Esophagus squamous epithelium (tissue), 5 donors: ENCODE data around the gene TOP2A. TPM values are rescaled to one million over a fixed set of nuclear protein-coding genes. Genes with fewer than 3 reads are reported as not detected.
A peak's percentile ranks its signal among the peaks of the same experiment; 100 is the strongest.

Experiments used
- DNase-seq: peaks from one replicate; lab custom pipeline; 2025; lab: John Stamatoyannopoulos, UW
- H3K27ac ChIP-seq, 4 donors: fragments of 200-600 bp; sonication (generic); one replicate each; pipeline ENCODE4 v1.5.1; 2016 to 2019; ENCODE audit warnings: mild to moderate bottlenecking in 1 of 4
- H3K27me3 ChIP-seq, 4 donors: fragments of 200-600 bp; sonication (generic); 1 replicate in 3 of 4; 2 replicates in 1 of 4; pipeline versions ENCODE4 v1.5.1 to v1.6.0; 2017 to 2021; ENCODE audit warnings: antibody characterized with exemption in 1 of 4
- H3K36me3 ChIP-seq, 3 donors: fragments of 200-600 bp; sonication (generic); one replicate each; pipeline ENCODE4 v1.5.1; 2016 to 2019
- H3K4me1 ChIP-seq, 3 donors: fragments of 200-600 bp; sonication (generic); one replicate each; pipeline ENCODE4 v1.5.1; 2017 to 2019
- H3K4me3 ChIP-seq, 4 donors: fragments of 200-600 bp; sonication (generic); 1 replicate in 3 of 4; 2 replicates in 1 of 4; pipeline ENCODE4 v1.5.1; 2016 to 2019; ENCODE audit warnings: mild to moderate bottlenecking in 2 of 4, moderate library complexity in 1 of 4
- H3K9me3 ChIP-seq, 3 donors: fragments of 200-600 bp; sonication (generic); one replicate each; pipeline ENCODE4 v1.5.1; 2016 to 2019
- CTCF ChIP-seq, 6 experiments: fragments of 450-650 bp in 4 of 6; fragments of 200-600 bp in 2 of 6; sonication (generic) in 2 of 6; IDR thresholded peaks; one replicate each; pipeline ENCODE4 v1.5.1; 2016 to 2019; ENCODE audit warnings: antibody characterized with exemption in 6 of 6, mild to moderate bottlenecking in 4 of 6, moderate library complexity in 4 of 6
- POLR2A ChIP-seq, 4 donors: fragments of 450-650 bp; IDR thresholded peaks; one replicate each; pipeline ENCODE4 v1.6.1; 2017; ENCODE audit warnings: antibody characterized with exemption in 4 of 4, mild to moderate bottlenecking in 4 of 4, moderate library complexity in 3 of 4
- WGBS, 2 donors: methylation state at CpG; one replicate each; pipeline ENCODE4 v1.1.5; 2018; 5-methylcytosine and 5-hydroxymethylcytosine counted together
- intact Hi-C: fragments of 100-400 bp; cut with DNase I; formaldehyde crosslinking; loops from one replicate; pipeline ENCODE4 v1.15.0; 2022
- total RNA-seq, 4 donors: library from RNA; depleted of rRNA; stranded (reverse); fragments of >200 nt; gene quantifications; one replicate each; pipeline ENCODE4 v1.1.0, GENCODE V29; 2016
- donor health status: DM: yes; HTN: yes; CAD: no.

TOP2A gene
- total RNA-seq, 4 donors from 2014 or later: 24.9 to 87.1 (median 50.6) TPM

GRCh38 chr17:40344421-40345160, 73.1 kb downstream of the TOP2A start:
- Histone ChIP-seq H3K4me3 (peak overlapping the region; percentile 22 to 84 (median 72)), H3K27ac (peak overlapping the region; percentile 86 to 98 (median 94)), H3K36me3 (peaks cover 0 to 4% (median 0%) of the 10 kb centered on the region in 3 donors), H3K27me3 (no peaks in the 10 kb centered on the region), H3K4me1 (peaks cover 72 to 99% (median 73%) of the 10 kb centered on the region in 3 donors), H3K9me3 (no peaks in the 10 kb centered on the region)
- no peak for DNase-seq
- TF ChIP-seq CTCF (IDR thresholded peaks at IDR 0.05): no peak
- TF ChIP-seq POLR2A (IDR thresholded peaks at IDR 0.05): no peak
- 33 to 37% methylated on average over 3 to 7 of the region's 7 CpGs for WGBS, 2 donors
- intact Hi-C loops: no loop called here

- peak overlapping the region; percentile 44 to 84 (median 72) for H3K4me3 ChIP-seq
- WGBS, 2 donors: 26 to 34% methylated on average over 5 to 9 of the region's 15 CpGs
- H3K4me1 ChIP-seq: peaks cover 63 to 99% (median 72%) of the 10 kb centered on the region in 3 donors
- TF ChIP-seq CTCF (IDR thresholded peaks at IDR 0.05) (no peak), POLR2A (IDR thresholded peaks at IDR 0.05) (no peak)
- H3K9me3 ChIP-seq: no peaks in the 10 kb centered on the region
- no peaks in the 10 kb centered on the region for H3K36me3 ChIP-seq
- peak overlapping the region; percentile 86 to 98 (median 94) for H3K27ac ChIP-seq
- DNase-seq: no peak
- intact Hi-C loops: no loop called here
- H3K27me3 ChIP-seq: no peaks in the 10 kb centered on the region
These were observed 74.2 kb downstream of the TOP2A start for GRCh38 chr17:40343219-40344119.

GRCh38 chr17:40342504-40343218, 75.0 kb downstream of the TOP2A start:
- H3K27me3 ChIP-seq: no peaks in the 10 kb centered on the region
- TF ChIP-seq CTCF (IDR thresholded peaks at IDR 0.05): no peak
- TF ChIP-seq POLR2A (IDR thresholded peaks at IDR 0.05): no peak
- peak overlapping the region; percentile 44 to 84 (median 72) for H3K4me3 ChIP-seq
- H3K36me3 ChIP-seq: no peaks in the 10 kb centered on the region
- WGBS, 2 donors: 7 to 22% methylated on average over 6 of the region's 38 CpGs
- H3K4me1 ChIP-seq: peaks cover 55 to 99% (median 72%) of the 10 kb centered on the region in 3 donors
- no peaks in the 10 kb centered on the region for H3K9me3 ChIP-seq
- intact Hi-C loops: no loop called here
- DNase-seq: no peak
- H3K27ac ChIP-seq: peak overlapping the region; percentile 86 to 98 (median 94)

GRCh38 chr17:40341808-40342503, 75.7 kb downstream of the TOP2A start:
- H3K27ac ChIP-seq: peak overlapping the region; percentile 86 to 98 (median 94)
- DNase-seq: no peak
- intact Hi-C loops: no loop called here
- peak overlapping the region; percentile 44 to 84 (median 72) for H3K4me3 ChIP-seq
- 0 to 5% methylated on average over 6 to 11 of the region's 55 CpGs for WGBS, 2 donors
- H3K27me3 ChIP-seq: no peaks in the 10 kb centered on the region
- peaks cover 48 to 99% (median 66%) of the 10 kb centered on the region in 3 donors for H3K4me1 ChIP-seq
- no peaks in the 10 kb centered on the region for H3K36me3 ChIP-seq
- no peaks in the 10 kb centered on the region for H3K9me3 ChIP-seq
- TF ChIP-seq POLR2A (IDR thresholded peaks at IDR 0.05) (peak in 2 of 4 donors; percentile 17 to 22), CTCF (IDR thresholded peaks at IDR 0.05) (no peak)
